ENCODE results near the gene ACBD6. TPM values are rescaled to one million over a fixed set of nuclear protein-coding genes. Genes with fewer than 3 reads are reported as not detected.

Gene ACBD6
- total and polyA plus RNA-seq, 5 donors: 22.1 to 28.9 (median 24.0) TPM

DNA sequence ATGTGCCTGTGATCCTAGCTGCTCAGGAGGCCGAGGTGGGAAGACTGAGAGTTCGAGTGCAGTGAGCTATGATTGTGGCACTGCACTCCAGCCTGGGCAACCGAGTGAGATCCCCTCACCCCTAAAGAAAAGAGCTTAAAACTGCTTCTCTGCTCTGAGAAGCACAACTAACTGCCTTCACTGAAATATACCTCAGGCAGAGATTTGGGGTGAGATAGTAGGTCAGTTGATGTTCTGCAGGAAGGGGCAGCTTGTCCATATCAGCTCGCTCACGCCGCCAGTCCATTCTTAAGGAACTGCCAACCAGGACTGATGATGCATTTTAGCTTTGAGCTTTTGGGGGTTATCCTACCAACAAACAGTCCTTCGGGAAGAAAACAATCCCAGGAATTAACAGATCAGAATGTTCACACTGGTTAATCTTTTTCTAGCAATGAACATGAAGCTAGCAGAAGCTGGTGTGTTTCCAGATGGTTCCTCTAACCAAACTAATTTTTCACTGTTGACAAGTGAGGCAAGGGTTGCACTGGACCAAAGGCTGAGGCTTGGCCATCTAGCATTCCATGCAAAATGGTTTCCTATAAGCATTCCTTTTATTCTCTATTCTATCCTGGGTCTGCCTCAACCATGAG is 240.7 kb downstream of the ACBD6 start:
- DNase-seq: no peak
- Histone ChIP-seq H3K27me3 (ENCODE audit: control insufficient read depth, insufficient read depth) (no peaks in the 10 kb centered on the region), H3K4me3 (ENCODE audit: low read length) (no peak overlapping the region), H3K4me1 (ENCODE audit: control insufficient read depth, insufficient read depth, low read length) (no peaks in the 10 kb centered on the region), H3K9me3 (ENCODE audit: control insufficient read depth, low read length) (no peaks in the 10 kb centered on the region), H3K27ac (ENCODE audit: low read length) (no peak overlapping the region)
- WGBS: 69% methylated on average over 7 of the region's 7 CpGs
- ATAC-seq: no peak
- intact Hi-C loops (cut with DNase I): no loop called here

DNA sequence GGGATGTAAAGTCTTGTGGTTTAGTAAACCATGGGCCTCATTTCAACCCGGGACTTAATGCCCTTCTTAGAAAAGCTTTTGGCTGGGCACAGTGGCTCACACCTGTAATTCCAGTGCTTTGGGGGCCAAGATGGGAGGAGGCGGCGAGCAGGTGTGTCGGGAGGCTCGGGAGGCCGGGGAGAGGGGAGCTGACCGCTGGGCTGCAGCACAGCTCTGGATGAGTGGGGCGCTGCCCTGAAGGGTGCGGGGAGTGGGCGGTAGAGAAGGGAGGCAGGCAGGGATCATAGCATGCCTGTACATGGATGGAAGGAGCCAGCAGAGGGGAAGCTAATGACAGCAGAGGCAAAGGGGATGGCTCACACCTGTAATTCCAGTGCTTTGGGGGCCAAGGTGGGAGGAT is 241.3 kb downstream of the ACBD6 start:
- H3K4me1 ChIP-seq (ENCODE audit: control insufficient read depth, insufficient read depth, low read length): no peaks in the 10 kb centered on the region
- H3K9me3 ChIP-seq (ENCODE audit: control insufficient read depth, low read length): no peaks in the 10 kb centered on the region
- 86% methylated on average over 10 of the region's 10 CpGs for WGBS
- ATAC-seq: no peak
- no peak for DNase-seq
- H3K27me3 ChIP-seq (ENCODE audit: control insufficient read depth, insufficient read depth): no peaks in the 10 kb centered on the region
- no peak overlapping the region for H3K27ac ChIP-seq (ENCODE audit: low read length)
- H3K4me3 ChIP-seq (ENCODE audit: low read length): no peak overlapping the region
- intact Hi-C loops (cut with DNase I): no loop called here

DNA sequence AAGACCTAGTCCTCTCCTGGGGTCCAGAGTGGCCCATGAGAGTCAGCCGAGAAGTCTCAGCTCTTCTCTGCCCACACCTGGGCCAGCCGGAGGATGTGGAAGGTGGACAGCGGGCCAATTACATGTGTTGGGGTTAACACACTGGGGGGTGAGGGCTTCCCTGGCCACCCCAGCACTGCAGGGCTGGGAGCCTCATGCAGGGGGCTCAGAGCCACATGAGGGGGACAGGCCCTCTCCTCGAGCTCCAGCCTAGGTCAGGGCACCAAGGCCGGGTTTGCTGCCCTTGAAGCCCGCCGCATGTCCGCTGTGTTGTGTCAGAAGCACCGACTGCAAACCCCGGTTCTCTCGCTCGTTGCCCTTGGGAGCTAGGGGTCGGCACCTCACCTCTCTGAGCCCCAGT is 241.8 kb downstream of the ACBD6 start:
- WGBS: 83% methylated on average over 13 of the region's 13 CpGs
- no peaks in the 10 kb centered on the region for H3K27me3 ChIP-seq (ENCODE audit: control insufficient read depth, insufficient read depth)
- ATAC-seq: no peak
- no peaks in the 10 kb centered on the region for H3K9me3 ChIP-seq (ENCODE audit: control insufficient read depth, low read length)
- no peak overlapping the region for H3K27ac ChIP-seq (ENCODE audit: low read length)
- intact Hi-C loops (cut with DNase I): no loop called here
- H3K4me3 ChIP-seq (ENCODE audit: low read length): no peak overlapping the region
- no peaks in the 10 kb centered on the region for H3K4me1 ChIP-seq (ENCODE audit: control insufficient read depth, insufficient read depth, low read length)
- no peak for DNase-seq

DNA sequence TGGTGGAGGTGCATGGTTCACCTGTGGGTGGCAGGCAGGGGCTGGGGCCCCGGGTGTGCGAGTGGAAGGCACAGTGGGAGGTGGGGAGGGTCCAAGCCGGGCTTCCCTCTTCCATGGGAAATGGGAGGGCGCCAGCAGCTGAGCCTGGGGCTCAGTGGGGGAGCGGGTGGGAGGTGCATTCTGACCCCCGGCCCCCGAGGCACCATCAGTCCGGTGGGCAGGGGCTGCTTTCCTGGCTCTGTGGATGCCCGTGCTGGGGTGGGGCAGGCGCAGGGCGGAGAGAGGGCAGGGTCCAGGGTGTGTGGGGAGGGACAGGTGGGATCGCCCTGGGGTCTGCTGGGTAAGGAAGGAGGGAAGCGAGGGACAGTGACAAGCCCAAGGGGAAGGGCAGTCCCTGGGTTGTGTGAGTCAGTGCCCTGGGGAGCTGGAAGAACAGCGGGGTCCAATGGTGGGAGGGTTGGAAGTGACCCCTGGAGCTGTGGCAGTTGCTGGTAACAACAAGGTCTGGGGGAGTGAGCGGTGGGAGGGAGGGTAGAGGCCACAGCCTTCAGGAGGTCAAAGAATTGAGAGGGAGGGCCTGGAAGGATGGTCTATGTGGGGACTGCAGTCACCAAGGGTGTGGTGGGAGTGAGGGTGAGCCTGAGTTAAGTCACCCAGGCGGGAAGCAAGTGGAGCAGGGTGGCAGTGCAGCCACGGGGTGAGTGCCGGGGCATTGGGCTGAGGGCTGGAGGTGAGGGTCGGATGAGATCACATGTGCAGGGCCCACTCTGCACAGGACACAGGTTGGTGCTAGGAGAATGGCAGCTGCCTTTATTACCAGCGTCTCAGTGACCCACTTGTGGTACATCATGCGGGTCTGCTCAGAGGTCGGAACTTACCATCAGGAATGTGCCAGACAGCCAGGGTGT is 242.7 kb downstream of the ACBD6 start:
- no peak overlapping the region for H3K4me3 ChIP-seq (ENCODE audit: low read length)
- no peaks in the 10 kb centered on the region for H3K27me3 ChIP-seq (ENCODE audit: control insufficient read depth, insufficient read depth)
- H3K4me1 ChIP-seq (ENCODE audit: control insufficient read depth, insufficient read depth, low read length): no peaks in the 10 kb centered on the region
- DNase-seq (peak in 1 of 3 donors; percentile 55), ATAC-seq (no peak)
- 79% methylated on average over 22 of the region's 22 CpGs for WGBS
- no peaks in the 10 kb centered on the region for H3K9me3 ChIP-seq (ENCODE audit: control insufficient read depth, low read length)
- intact Hi-C loops (cut with DNase I): loop anchor here in 2 of 4 donors (10.0 kb wide), 2 partner anchors 215 to 225 kb away; no protein-coding TSS in a partner anchor
- H3K27ac ChIP-seq (ENCODE audit: low read length): no peak overlapping the region

DNA sequence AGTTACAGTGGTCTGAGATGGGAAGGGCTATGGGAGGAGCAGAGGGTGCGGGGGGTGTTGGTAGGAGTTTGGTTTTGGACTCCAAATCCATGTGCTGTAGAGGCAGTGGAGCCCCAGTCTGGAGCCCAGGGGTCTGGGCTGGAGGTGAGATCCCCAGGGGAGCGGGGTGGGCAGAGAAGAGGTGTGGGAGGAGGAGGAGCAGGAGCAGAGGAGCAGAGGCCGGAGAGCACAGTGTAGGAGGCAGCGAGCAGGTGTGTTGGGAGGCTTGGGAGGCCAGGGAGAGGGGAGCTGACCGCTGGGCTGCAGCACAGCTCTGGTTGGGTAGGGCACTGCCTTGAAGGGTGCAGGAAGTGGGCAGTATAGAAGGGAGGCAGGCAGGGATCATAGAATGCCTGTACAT is 243.4 kb downstream of the ACBD6 start:
- Histone ChIP-seq H3K4me3 (ENCODE audit: low read length) (no peak overlapping the region), H3K4me1 (ENCODE audit: control insufficient read depth, insufficient read depth, low read length) (no peaks in the 10 kb centered on the region), H3K9me3 (ENCODE audit: control insufficient read depth, low read length) (no peaks in the 10 kb centered on the region), H3K27ac (ENCODE audit: low read length) (no peak overlapping the region), H3K27me3 (ENCODE audit: control insufficient read depth, insufficient read depth) (no peaks in the 10 kb centered on the region)
- ATAC-seq (no peak), DNase-seq (no peak)
- intact Hi-C loops (cut with DNase I): loop anchor here in 2 of 4 donors (10.0 kb wide), 2 partner anchors 216 to 226 kb away; no protein-coding TSS in a partner anchor
- WGBS: 76% methylated on average over 5 of the region's 5 CpGs

DNA sequence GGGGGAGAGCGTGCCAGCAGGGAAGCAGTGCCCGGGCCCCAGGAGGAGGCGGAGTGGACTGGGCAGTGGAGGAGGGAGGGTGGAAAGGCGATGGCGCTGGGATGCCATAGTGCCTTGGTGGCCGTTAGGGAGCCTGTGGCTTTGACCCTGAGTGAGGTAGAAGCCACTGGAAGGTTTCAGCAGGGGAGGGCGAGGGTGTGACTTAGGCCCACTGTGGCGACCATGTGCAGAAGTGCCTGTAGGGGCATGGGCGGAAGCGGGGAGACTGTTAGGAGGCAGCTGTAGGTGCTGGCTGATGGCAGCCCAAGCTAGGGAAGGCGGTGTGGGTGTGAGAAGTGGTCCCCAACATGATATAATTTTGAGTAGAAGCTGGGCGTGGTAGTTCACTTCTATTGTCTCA is 244.1 kb downstream of the ACBD6 start:
- Histone ChIP-seq H3K27ac (ENCODE audit: low read length) (no peak overlapping the region), H3K4me1 (ENCODE audit: control insufficient read depth, insufficient read depth, low read length) (no peaks in the 10 kb centered on the region), H3K27me3 (ENCODE audit: control insufficient read depth, insufficient read depth) (no peaks in the 10 kb centered on the region), H3K4me3 (ENCODE audit: low read length) (no peak overlapping the region), H3K9me3 (ENCODE audit: control insufficient read depth, low read length) (no peaks in the 10 kb centered on the region)
- intact Hi-C loops (cut with DNase I): loop anchor here in 2 of 4 donors (10.0 kb wide), 2 partner anchors 217 to 227 kb away; no protein-coding TSS in a partner anchor
- DNase-seq (no peak), ATAC-seq (no peak)
- 85% methylated on average over 12 of the region's 12 CpGs for WGBS

DNA sequence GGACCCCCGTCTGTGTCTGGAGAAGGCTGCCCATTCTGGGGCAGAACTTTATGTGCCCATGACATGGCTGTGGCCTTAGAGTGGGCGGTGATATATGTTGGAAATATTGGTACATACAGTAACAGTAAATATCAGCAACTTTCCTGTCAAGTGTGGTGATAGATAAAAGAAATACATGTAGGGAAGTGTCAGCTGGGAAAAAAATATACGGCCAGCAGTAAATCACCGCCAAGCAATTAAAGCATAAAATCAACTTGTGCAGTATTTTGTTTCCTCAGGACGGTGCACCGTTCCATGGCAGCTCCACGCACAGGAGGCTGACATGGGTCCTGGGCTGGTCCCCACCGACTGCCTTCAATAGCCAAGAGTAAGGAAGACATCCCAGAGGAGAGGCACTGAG is 244.9 kb downstream of the ACBD6 start:
- no peaks in the 10 kb centered on the region for H3K27me3 ChIP-seq (ENCODE audit: control insufficient read depth, insufficient read depth)
- intact Hi-C loops (cut with DNase I): loop anchor here in 2 of 4 donors (10.0 kb wide), 2 partner anchors 217 to 227 kb away; no protein-coding TSS in a partner anchor
- DNase-seq: no peak
- H3K4me1 ChIP-seq (ENCODE audit: control insufficient read depth, insufficient read depth, low read length): no peaks in the 10 kb centered on the region
- H3K27ac ChIP-seq (ENCODE audit: low read length): no peak overlapping the region
- WGBS: 73% methylated on average over 8 of the region's 8 CpGs
- H3K9me3 ChIP-seq (ENCODE audit: control insufficient read depth, low read length): no peaks in the 10 kb centered on the region
- no peak overlapping the region for H3K4me3 ChIP-seq (ENCODE audit: low read length)
- no peak for ATAC-seq

DNA sequence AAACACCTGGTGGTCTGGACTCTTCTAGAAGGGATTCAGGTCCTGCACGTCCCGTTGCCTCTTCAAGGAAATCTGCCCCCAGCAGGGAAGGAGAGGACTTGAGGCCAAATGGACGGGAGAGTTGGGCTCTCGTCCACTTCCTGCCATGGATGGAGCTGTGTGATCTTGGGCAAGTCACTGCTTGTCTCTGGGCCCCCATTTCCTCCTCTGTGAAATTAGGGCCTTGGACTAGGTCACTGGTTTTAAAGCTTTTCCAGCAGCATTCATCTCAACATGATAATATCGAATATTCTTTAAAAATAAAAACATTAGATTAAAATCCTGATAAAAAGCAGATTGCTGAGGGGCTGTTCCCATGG is 245.4 kb downstream of the ACBD6 start:
- Histone ChIP-seq H3K4me3 (ENCODE audit: low read length) (no peak overlapping the region), H3K27ac (ENCODE audit: low read length) (no peak overlapping the region), H3K27me3 (ENCODE audit: control insufficient read depth, insufficient read depth) (no peaks in the 10 kb centered on the region), H3K9me3 (ENCODE audit: control insufficient read depth, low read length) (no peaks in the 10 kb centered on the region), H3K4me1 (ENCODE audit: control insufficient read depth, insufficient read depth, low read length) (no peaks in the 10 kb centered on the region)
- intact Hi-C loops (cut with DNase I): loop anchor here in 2 of 4 donors (10.0 kb wide), 2 partner anchors 218 to 228 kb away; no protein-coding TSS in a partner anchor
- no peak for ATAC-seq
- 51% methylated on average over 5 of the region's 5 CpGs for WGBS
- DNase-seq: no peak

DNA sequence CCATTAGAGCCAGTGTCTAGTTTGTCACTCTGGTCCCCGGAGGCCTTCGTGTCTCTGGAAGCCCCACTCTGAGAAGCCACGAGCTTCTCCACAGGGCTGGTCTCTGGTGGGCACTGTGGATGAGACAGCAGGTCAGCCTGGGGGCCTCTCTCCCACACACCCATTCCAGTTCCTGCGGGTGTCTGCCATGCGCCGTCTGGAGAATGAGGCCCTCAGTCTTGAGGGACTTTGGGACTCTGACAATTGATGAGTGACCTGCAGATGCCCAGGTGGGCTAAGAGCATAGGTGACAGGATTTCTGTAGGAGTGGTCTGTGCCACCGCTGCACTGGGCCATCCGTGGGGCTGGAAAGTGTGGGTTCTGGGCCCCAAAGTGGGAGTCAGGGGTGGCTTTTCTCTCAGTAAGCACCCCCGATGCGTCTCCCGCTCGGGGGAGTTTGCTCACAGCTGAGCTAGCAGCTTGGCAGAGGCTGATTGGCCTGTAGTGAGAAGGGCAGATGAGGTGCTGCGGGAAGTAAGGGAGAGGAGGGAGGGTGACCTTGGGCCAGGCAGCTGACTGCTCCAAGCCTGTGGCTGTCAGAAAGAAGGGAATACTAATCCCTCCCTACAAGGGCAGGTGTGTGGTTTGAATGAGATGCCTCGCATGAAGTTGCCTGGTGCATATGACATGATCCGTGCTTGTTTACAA is 245.9 kb downstream of the ACBD6 start:
- no peak for ATAC-seq
- intact Hi-C loops (cut with DNase I): loop anchor here in 2 of 4 donors (10.0 kb wide), 2 partner anchors 218 to 228 kb away; no protein-coding TSS in a partner anchor
- H3K27me3 ChIP-seq (ENCODE audit: control insufficient read depth, insufficient read depth): no peaks in the 10 kb centered on the region
- H3K9me3 ChIP-seq (ENCODE audit: control insufficient read depth, low read length): no peaks in the 10 kb centered on the region
- H3K4me1 ChIP-seq (ENCODE audit: control insufficient read depth, insufficient read depth, low read length): no peaks in the 10 kb centered on the region
- H3K27ac ChIP-seq (ENCODE audit: low read length): no peak overlapping the region
- no peak for DNase-seq
- WGBS: 71% methylated on average over 15 of the region's 15 CpGs
- H3K4me3 ChIP-seq (ENCODE audit: low read length): no peak overlapping the region

DNA sequence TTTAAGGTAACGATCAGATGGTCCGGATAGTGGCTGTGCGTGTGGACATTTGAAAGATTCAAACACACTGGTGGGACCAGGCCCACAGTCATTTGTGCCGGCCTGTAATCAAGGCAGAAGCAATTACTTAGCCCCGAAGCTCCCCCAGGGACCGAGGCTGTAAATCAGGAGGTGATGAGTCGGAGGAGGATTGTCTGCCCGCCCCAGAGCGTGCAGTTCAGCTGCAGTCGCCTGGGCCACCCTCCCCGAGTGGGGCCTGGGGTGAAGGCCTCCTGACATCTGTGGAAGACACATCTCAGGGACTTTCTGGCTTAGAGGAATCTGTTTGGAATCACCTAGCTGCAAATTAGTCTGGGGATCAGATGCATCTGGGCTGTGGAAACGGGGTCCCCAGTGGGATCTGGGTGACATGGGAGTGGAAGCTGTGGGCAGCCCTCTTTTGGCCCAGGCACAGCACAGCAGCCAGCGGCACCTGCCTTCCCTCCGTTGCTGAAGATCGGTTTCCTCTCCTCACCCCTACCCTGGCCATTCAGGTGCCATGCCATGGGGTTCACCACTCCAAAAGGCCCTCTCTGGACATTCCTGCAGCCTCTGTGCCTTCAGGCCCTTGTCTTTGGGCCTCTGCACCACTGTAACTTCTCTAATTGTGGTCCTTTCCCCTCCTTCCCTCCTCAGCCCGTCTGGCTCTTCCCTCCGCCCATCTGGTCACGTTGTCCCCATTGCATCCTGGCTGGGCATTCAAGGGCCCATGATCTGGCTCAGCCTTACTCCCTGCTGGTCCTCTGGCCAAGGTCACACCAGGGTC is 246.6 kb downstream of the ACBD6 start:
- Histone ChIP-seq H3K4me3 (ENCODE audit: low read length) (no peak overlapping the region), H3K27ac (ENCODE audit: low read length) (no peak overlapping the region), H3K9me3 (ENCODE audit: control insufficient read depth, low read length) (no peaks in the 10 kb centered on the region), H3K27me3 (ENCODE audit: control insufficient read depth, insufficient read depth) (no peaks in the 10 kb centered on the region), H3K4me1 (ENCODE audit: control insufficient read depth, insufficient read depth, low read length) (no peaks in the 10 kb centered on the region)
- 72% methylated on average over 18 of the region's 18 CpGs for WGBS
- DNase-seq (no peak), ATAC-seq (no peak)
- intact Hi-C loops (cut with DNase I): loop anchor here in 2 of 4 donors (10.0 kb wide), 2 partner anchors 219 to 229 kb away; no protein-coding TSS in a partner anchor

Data from right cardiac atrium (tissue), 5 donors.